IPS-18a (cell line): ENCODE results near the gene PRKCZ.

Source experiments
- H3K27ac ChIP-seq: one replicate; pipeline ENCODE4 v1.5.1; 2013; ENCODE audit warnings: low read length
- H3K27me3 ChIP-seq: one replicate; pipeline ENCODE4 v1.6.1; 2013; ENCODE audit warnings: mild to moderate bottlenecking, low read length; ENCODE audit not compliant: control insufficient read depth, insufficient read depth
- H3K36me3 ChIP-seq: one replicate; pipeline ENCODE4 v1.6.1; 2013; ENCODE audit warnings: low read depth, low read length; ENCODE audit not compliant: control insufficient read depth
- H3K4me1 ChIP-seq: one replicate; pipeline ENCODE4 v1.6.1; 2013; ENCODE audit warnings: low read depth, low read length; ENCODE audit not compliant: control insufficient read depth
- H3K4me3 ChIP-seq: one replicate; pipeline ENCODE4 v1.5.1; 2013; ENCODE audit warnings: low read length
- H3K9ac ChIP-seq: one replicate; pipeline ENCODE4 v1.6.1; 2013; ENCODE audit warnings: mild to moderate bottlenecking, low read length, moderate library complexity
- H3K9me3 ChIP-seq: one replicate; pipeline ENCODE4 v1.6.1; 2013; ENCODE audit warnings: low read depth, low read length; ENCODE audit not compliant: control insufficient read depth

The PRKCZ gene

DNA sequence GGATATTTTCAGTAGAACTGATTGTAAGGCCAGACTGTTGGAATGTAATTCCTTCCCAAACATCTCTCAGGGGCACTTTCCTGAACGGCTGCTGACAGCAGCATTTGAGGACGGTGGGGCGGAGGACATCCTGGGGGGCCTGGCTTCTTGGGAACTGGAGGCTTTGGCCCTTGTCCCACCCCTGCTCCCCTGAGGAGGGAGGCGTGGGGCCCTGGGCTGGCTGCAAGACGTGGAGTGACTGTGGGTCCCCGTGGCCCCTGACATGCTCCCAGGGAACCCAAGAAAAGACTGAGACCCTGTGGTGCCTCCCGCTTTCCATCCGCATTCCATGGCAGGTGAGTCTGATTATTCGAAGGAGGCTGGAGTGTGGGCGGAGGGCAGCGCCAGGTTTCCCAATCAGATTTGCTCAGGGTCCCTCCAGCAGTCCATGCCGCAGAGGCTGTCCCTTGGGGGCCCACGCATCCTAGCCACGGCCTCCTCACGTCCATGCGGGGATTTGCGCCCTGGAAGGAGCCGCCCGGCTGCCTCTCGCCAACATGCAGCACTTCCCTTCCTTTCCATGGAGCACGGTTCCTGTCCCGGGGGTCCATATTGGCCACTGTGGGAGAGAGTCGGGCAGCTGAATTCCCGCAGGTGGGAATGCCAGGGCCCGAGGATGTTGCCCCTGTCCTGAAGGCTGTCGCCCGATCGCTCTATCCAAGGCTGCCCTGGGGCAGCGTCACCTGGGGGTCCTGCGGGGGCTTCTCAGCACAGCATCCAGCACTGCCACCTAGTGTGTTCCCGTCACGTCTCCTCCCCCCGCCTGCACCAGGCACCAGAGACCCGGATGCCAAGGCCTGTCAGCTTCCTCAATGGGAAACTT lies 75.4 kb downstream of the PRKCZ start:
- Histone ChIP-seq H3K9me3 (no peaks in the 10 kb centered on the region), H3K27me3 (no peaks in the 10 kb centered on the region), H3K9ac (no peak overlapping the region), H3K27ac (no peak overlapping the region), H3K4me1 (no peaks in the 10 kb centered on the region), H3K4me3 (no peak overlapping the region), H3K36me3 (no peaks in the 10 kb centered on the region)

GRCh38 chr1:2126331-2127186 lies 76.3 kb downstream of the PRKCZ start:
- Histone ChIP-seq H3K27me3 (no peaks in the 10 kb centered on the region), H3K4me1 (no peaks in the 10 kb centered on the region), H3K36me3 (no peaks in the 10 kb centered on the region), H3K9me3 (no peaks in the 10 kb centered on the region), H3K27ac (no peak overlapping the region), H3K9ac (no peak overlapping the region), H3K4me3 (no peak overlapping the region)

GRCh38 chr1:2127187-2128145 lies 77.3 kb downstream of the PRKCZ start:
- Histone ChIP-seq H3K4me1 (peaks cover 3% of the 10 kb centered on the region), H3K27ac (no peak overlapping the region), H3K27me3 (no peaks in the 10 kb centered on the region), H3K4me3 (no peak overlapping the region), H3K9ac (no peak overlapping the region), H3K9me3 (no peaks in the 10 kb centered on the region), H3K36me3 (no peaks in the 10 kb centered on the region)

GRCh38 chr1:2128189-2128901 lies 78.1 kb downstream of the PRKCZ start:
- H3K9me3 ChIP-seq: no peaks in the 10 kb centered on the region
- H3K4me3 ChIP-seq: no peak overlapping the region
- peaks cover 8% of the 10 kb centered on the region for H3K4me1 ChIP-seq
- no peaks in the 10 kb centered on the region for H3K27me3 ChIP-seq
- no peak overlapping the region for H3K9ac ChIP-seq
- H3K27ac ChIP-seq: no peak overlapping the region
- H3K36me3 ChIP-seq: no peaks in the 10 kb centered on the region

DNA sequence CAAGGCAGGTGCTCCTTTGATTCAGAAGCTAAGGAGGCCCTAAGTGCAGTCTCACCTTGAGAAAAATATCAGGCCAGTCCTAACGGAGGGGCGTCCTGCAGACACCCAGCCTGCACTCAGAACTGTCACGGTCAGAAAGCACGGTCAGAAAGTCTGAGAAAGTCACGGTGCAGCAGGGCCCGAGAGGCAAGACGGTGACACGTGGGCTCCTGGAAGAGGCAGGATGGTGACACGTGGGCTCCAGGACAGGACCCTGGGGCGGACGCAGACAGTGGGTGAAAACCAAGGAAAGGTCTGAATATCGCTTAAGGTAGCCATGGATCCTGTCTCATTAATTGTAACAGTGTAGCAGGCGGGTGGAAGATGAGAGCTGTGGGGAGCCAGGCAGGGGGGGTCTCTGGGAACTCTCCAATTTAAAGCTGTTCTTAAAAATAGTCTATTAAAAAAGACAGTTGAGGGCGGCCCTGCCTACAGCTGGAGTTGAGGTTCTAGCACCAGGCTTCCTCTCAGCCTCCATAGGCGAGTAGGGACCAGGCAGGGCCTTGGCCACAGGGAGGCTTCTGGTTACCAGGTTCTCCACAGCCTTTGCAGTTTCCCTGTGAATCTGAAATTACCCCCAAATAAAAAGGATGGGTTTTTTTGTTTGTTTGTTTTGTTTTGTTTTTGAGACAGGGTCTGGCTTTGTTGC lies 79.2 kb downstream of the PRKCZ start:
- Histone ChIP-seq H3K9me3 (no peaks in the 10 kb centered on the region), H3K4me1 (peaks cover 8% of the 10 kb centered on the region), H3K36me3 (no peaks in the 10 kb centered on the region), H3K27me3 (no peaks in the 10 kb centered on the region), H3K27ac (no peak overlapping the region), H3K9ac (no peak overlapping the region), H3K4me3 (no peak overlapping the region)

DNA sequence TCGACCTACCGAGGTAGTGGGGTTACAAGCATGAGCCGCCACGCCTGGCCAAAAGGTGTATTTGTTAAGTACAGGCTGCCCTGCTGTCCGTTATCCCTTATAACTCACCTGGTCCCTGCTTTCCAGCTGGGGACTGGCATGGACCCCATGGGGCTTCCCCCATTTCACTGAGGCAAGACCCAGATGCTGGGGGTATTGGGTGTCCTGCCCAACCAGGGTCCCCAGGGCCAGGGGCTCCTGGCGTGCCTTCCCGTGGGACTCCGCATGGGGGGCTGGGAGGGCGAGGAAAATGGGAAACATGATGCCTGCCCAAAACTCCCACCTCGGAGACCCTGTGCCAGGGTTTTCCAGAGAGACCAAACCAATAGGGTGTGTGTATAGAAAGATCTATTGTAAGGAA lies 79.9 kb downstream of the PRKCZ start:
- no peak overlapping the region for H3K4me3 ChIP-seq
- H3K36me3 ChIP-seq: no peaks in the 10 kb centered on the region
- H3K4me1 ChIP-seq: peaks cover 8% of the 10 kb centered on the region
- no peaks in the 10 kb centered on the region for H3K9me3 ChIP-seq
- no peak overlapping the region for H3K27ac ChIP-seq
- no peaks in the 10 kb centered on the region for H3K27me3 ChIP-seq
- no peak overlapping the region for H3K9ac ChIP-seq

DNA sequence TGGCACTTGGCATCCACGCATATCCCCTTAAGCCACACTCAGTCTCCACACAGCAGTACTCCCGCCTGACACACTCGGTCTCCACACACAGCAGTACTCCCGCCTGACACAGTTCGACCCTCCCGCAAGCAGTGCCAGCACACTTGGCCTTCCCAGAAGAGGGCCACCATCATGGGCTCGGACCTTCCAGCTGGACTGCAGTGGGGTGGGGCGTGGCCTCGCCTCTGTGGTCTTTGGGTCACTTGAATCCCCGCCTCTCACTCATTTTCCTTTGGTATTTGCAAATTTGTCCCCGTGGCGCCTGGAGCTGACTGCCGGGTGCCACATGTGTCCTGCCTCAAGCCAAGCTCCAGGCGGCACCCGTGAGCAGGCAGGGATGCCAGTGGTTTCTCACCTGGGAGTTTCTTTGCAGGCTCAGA lies 80.7 kb downstream of the PRKCZ start:
- no peaks in the 10 kb centered on the region for H3K36me3 ChIP-seq
- H3K27me3 ChIP-seq: no peaks in the 10 kb centered on the region
- H3K27ac ChIP-seq: no peak overlapping the region
- no peak overlapping the region for H3K9ac ChIP-seq
- no peak overlapping the region for H3K4me3 ChIP-seq
- H3K9me3 ChIP-seq: no peaks in the 10 kb centered on the region
- peaks cover 8% of the 10 kb centered on the region for H3K4me1 ChIP-seq

GRCh38 chr1:2132222-2133038 lies 82.2 kb downstream of the PRKCZ start:
- Histone ChIP-seq H3K27ac (no peak overlapping the region), H3K9me3 (no peaks in the 10 kb centered on the region), H3K4me1 (peaks cover 8% of the 10 kb centered on the region), H3K27me3 (no peaks in the 10 kb centered on the region), H3K9ac (no peak overlapping the region), H3K36me3 (no peaks in the 10 kb centered on the region), H3K4me3 (peak overlapping the region; percentile 52)

GRCh38 chr1:2133039-2133878 lies 83.0 kb downstream of the PRKCZ start:
- peaks cover 8% of the 10 kb centered on the region for H3K4me1 ChIP-seq
- H3K27ac ChIP-seq: no peak overlapping the region
- no peaks in the 10 kb centered on the region for H3K9me3 ChIP-seq
- H3K27me3 ChIP-seq: no peaks in the 10 kb centered on the region
- H3K9ac ChIP-seq: no peak overlapping the region
- peak overlapping the region; percentile 52 for H3K4me3 ChIP-seq
- no peaks in the 10 kb centered on the region for H3K36me3 ChIP-seq
